ENCODE measurements around the gene CACTIN. TPM values are rescaled to one million over a fixed set of nuclear protein-coding genes. Genes with fewer than 3 reads are reported as not detected.
"Not testable (repeated sequence)": the region's sequence is repeated elsewhere in the genome, so short reads cannot be mapped to it uniquely, and the experiment has no call there.

The CACTIN gene
- total and polyA plus RNA-seq, 2 experiments from 2014 or later: 6.9 to 29.1 TPM

GRCh38 chr19:3589439-3589838 is 37.2 kb downstream of the CACTIN start:
- H3F3A ChIP-seq (ENCODE audit: insufficient read depth): no peaks in the 10 kb centered on the region
- H3K4me2 ChIP-seq (ENCODE audit: unreplicated experiment): no peak overlapping the region
- no peaks in the 10 kb centered on the region for H3K9me3 ChIP-seq (ENCODE audit: low read depth)
- no peak overlapping the region for H3K27ac ChIP-seq
- H3K79me2 ChIP-seq (ENCODE audit: insufficient read depth): no peaks in the 10 kb centered on the region
- H2AFZ ChIP-seq: no peak overlapping the region
- no peaks in the 10 kb centered on the region for H4K20me1 ChIP-seq (ENCODE audit: insufficient read depth)
- H3K27me3 ChIP-seq (replicated peaks; ENCODE audit: insufficient read depth): peaks cover 8% of the 10 kb centered on the region
- TF ChIP-seq EZH2 (IDR thresholded peaks at IDR 0.05; ENCODE audit: insufficient read depth, poor library complexity, severe bottlenecking) (no peak), EZH2phosphoT487 (IDR thresholded peaks at IDR 0.05; ENCODE audit: insufficient read depth, low read depth) (no peak)
- H3K9me2 ChIP-seq (ENCODE audit: insufficient read depth): no peaks in the 10 kb centered on the region
- H3K9ac ChIP-seq: no peak overlapping the region
- no peak for DNase-seq
- no peaks in the 10 kb centered on the region for H3K4me1 ChIP-seq (ENCODE audit: insufficient read depth)
- H3K36me3 ChIP-seq (ENCODE audit: low read depth): no peaks in the 10 kb centered on the region
- in situ Hi-C loops (cut with MboI): no loop called here
- WGBS, 2 experiments (ENCODE audit: low coverage in 1 of 2, low lambda C conversion rate in 2 of 2, missing lambda C conversion rate in 2 of 2): 80 to 84% methylated on average over 10 to 11 of the region's 11 CpGs
- H3K4me3 ChIP-seq: no peak overlapping the region

- H3K9me2 ChIP-seq (ENCODE audit: insufficient read depth): no peaks in the 10 kb centered on the region
- no peaks in the 10 kb centered on the region for H3K9me3 ChIP-seq (ENCODE audit: low read depth)
- no peaks in the 10 kb centered on the region for H3F3A ChIP-seq (ENCODE audit: insufficient read depth)
- WGBS, 2 experiments (ENCODE audit: low coverage in 1 of 2, low lambda C conversion rate in 2 of 2, missing lambda C conversion rate in 2 of 2): 70 to 76% methylated on average over 21 to 31 of the region's 31 CpGs
- H3K4me2 ChIP-seq (ENCODE audit: unreplicated experiment): no peak overlapping the region
- TF ChIP-seq EZH2 (IDR thresholded peaks at IDR 0.05; ENCODE audit: insufficient read depth, poor library complexity, severe bottlenecking): no peak
- TF ChIP-seq EZH2phosphoT487 (IDR thresholded peaks at IDR 0.05; ENCODE audit: insufficient read depth, low read depth): no peak
- no peak for DNase-seq
- no peak overlapping the region for H3K4me3 ChIP-seq
- no peaks in the 10 kb centered on the region for H3K79me2 ChIP-seq (ENCODE audit: insufficient read depth)
- H3K9ac ChIP-seq: no peak overlapping the region
- H3K36me3 ChIP-seq (ENCODE audit: low read depth): no peaks in the 10 kb centered on the region
- no peak overlapping the region for H2AFZ ChIP-seq
- peaks cover 8% of the 10 kb centered on the region for H3K27me3 ChIP-seq (replicated peaks; ENCODE audit: insufficient read depth)
- no peaks in the 10 kb centered on the region for H3K4me1 ChIP-seq (ENCODE audit: insufficient read depth)
- no peaks in the 10 kb centered on the region for H4K20me1 ChIP-seq (ENCODE audit: insufficient read depth)
- in situ Hi-C loops (cut with MboI): no loop called here
- no peak overlapping the region for H3K27ac ChIP-seq
Measured at GRCh38 chr19:3586707-3587346, 39.8 kb downstream of the CACTIN start.

- H3K27ac ChIP-seq: no peak overlapping the region
- no peak overlapping the region for H3K9ac ChIP-seq
Measured at GRCh38 chr19:3586127-3586626, 40.4 kb downstream of the CACTIN start.

GRCh38 chr19:3585301-3586126 is 41.1 kb downstream of the CACTIN start, which contains the start of gene GIPC3:
GIPC3 (plus strand) TSS chr19:3585478; CDS start chr19:3585598, 120 bp downstream.
- H3K9ac ChIP-seq: no peak within 1 kb of the TSS
- peaks cover 4% of the 10 kb centered on the region for H3F3A ChIP-seq (ENCODE audit: insufficient read depth)
- H3K4me1 ChIP-seq (ENCODE audit: insufficient read depth): peaks cover 4% of the 10 kb centered on the region
- WGBS, 2 experiments (ENCODE audit: low coverage in 1 of 2, low lambda C conversion rate in 2 of 2, missing lambda C conversion rate in 2 of 2): 6 to 11% methylated on average over 20 to 53 of the region's 84 CpGs
- no peaks in the 10 kb centered on the region for H3K79me2 ChIP-seq (ENCODE audit: insufficient read depth)
- no peak within 1 kb of the TSS for H3K4me2 ChIP-seq (ENCODE audit: unreplicated experiment)
- no peaks in the 10 kb centered on the region for H3K9me3 ChIP-seq (ENCODE audit: low read depth)
- no peak for TF ChIP-seq EZH2 (IDR thresholded peaks at IDR 0.05; ENCODE audit: insufficient read depth, poor library complexity, severe bottlenecking)
- TF ChIP-seq EZH2phosphoT487 (IDR thresholded peaks at IDR 0.05; ENCODE audit: insufficient read depth, low read depth): no peak
- in situ Hi-C loops (cut with MboI): no loop called here
- H3K27ac ChIP-seq: no peak within 1 kb of the TSS
- peaks cover 8% of the 10 kb centered on the region for H3K27me3 ChIP-seq (replicated peaks; ENCODE audit: insufficient read depth)
- no peaks in the 10 kb centered on the region for H4K20me1 ChIP-seq (ENCODE audit: insufficient read depth)
- no peak within 1 kb of the TSS for H3K4me3 ChIP-seq
- DNase-seq: no peak
- no peaks in the 10 kb centered on the region for H3K36me3 ChIP-seq (ENCODE audit: low read depth)
- H2AFZ ChIP-seq: no peak within 1 kb of the TSS
- H3K9me2 ChIP-seq (ENCODE audit: insufficient read depth): no peaks in the 10 kb centered on the region

More at GRCh38 chr19:3586127-3586626, 40.4 kb downstream of the CACTIN start:
- Histone ChIP-seq H4K20me1 (ENCODE audit: insufficient read depth) (no peaks in the 10 kb centered on the region), H3K27me3 (replicated peaks; ENCODE audit: insufficient read depth) (peaks cover 8% of the 10 kb centered on the region), H3K9me3 (ENCODE audit: low read depth) (no peaks in the 10 kb centered on the region), H3K9me2 (ENCODE audit: insufficient read depth) (no peaks in the 10 kb centered on the region), H3K4me1 (ENCODE audit: insufficient read depth) (no peaks in the 10 kb centered on the region), H3K4me2 (ENCODE audit: unreplicated experiment) (no peak overlapping the region), H2AFZ (no peak overlapping the region), H3F3A (ENCODE audit: insufficient read depth) (no peaks in the 10 kb centered on the region), H3K79me2 (ENCODE audit: insufficient read depth) (no peaks in the 10 kb centered on the region), H3K36me3 (ENCODE audit: low read depth) (no peaks in the 10 kb centered on the region), H3K4me3 (no peak overlapping the region)
- WGBS, 2 experiments (ENCODE audit: low coverage in 1 of 2, low lambda C conversion rate in 2 of 2, missing lambda C conversion rate in 2 of 2): 38 to 39% methylated on average over 14 of the region's 16 CpGs
- TF ChIP-seq EZH2phosphoT487 (IDR thresholded peaks at IDR 0.05; ENCODE audit: insufficient read depth, low read depth): no peak
- TF ChIP-seq EZH2 (IDR thresholded peaks at IDR 0.05; ENCODE audit: insufficient read depth, poor library complexity, severe bottlenecking): peak; percentile 64
- DNase-seq: no peak
- in situ Hi-C loops (cut with MboI): no loop called here

- DNase-seq; H3K79me2 ChIP-seq (ENCODE audit: insufficient read depth); H3K27ac ChIP-seq; in situ Hi-C loops (cut with MboI); H3K9ac ChIP-seq; H3K4me3 ChIP-seq; H3K9me2 ChIP-seq (ENCODE audit: insufficient read depth); H4K20me1 ChIP-seq (ENCODE audit: insufficient read depth); H3K4me2 ChIP-seq (ENCODE audit: unreplicated experiment); H3K27me3 ChIP-seq (replicated peaks; ENCODE audit: insufficient read depth); H2AFZ ChIP-seq; H3K9me3 ChIP-seq (ENCODE audit: low read depth); H3K36me3 ChIP-seq (ENCODE audit: low read depth): not testable (repeated sequence)
- H3F3A ChIP-seq (ENCODE audit: insufficient read depth): peaks cover 16% of the 10 kb centered on the region
- peaks cover 12% of the 10 kb centered on the region for H3K4me1 ChIP-seq (ENCODE audit: insufficient read depth)
- WGBS, 2 experiments (ENCODE audit: low coverage in 1 of 2, low lambda C conversion rate in 2 of 2, missing lambda C conversion rate in 2 of 2): 85 to 89% methylated on average over 15 of the region's 15 CpGs
Measured at GRCh38 chr19:3584036-3584802, 42.4 kb downstream of the CACTIN start.

- H3K4me2 ChIP-seq (ENCODE audit: unreplicated experiment); H3K9me3 ChIP-seq (ENCODE audit: low read depth); H3K36me3 ChIP-seq (ENCODE audit: low read depth); H3K79me2 ChIP-seq (ENCODE audit: insufficient read depth); H4K20me1 ChIP-seq (ENCODE audit: insufficient read depth); H2AFZ ChIP-seq; DNase-seq; H3K9me2 ChIP-seq (ENCODE audit: insufficient read depth); H3K9ac ChIP-seq; in situ Hi-C loops (cut with MboI); H3K27me3 ChIP-seq (replicated peaks; ENCODE audit: insufficient read depth); H3K27ac ChIP-seq; H3K4me3 ChIP-seq: not testable (repeated sequence)
- peaks cover 23% of the 10 kb centered on the region for H3F3A ChIP-seq (ENCODE audit: insufficient read depth)
- H3K4me1 ChIP-seq (ENCODE audit: insufficient read depth): peaks cover 12% of the 10 kb centered on the region
- 73 to 76% methylated on average over 4 of the region's 4 CpGs for WGBS, 2 experiments (ENCODE audit: low coverage in 1 of 2, low lambda C conversion rate in 2 of 2, missing lambda C conversion rate in 2 of 2)
Measured at GRCh38 chr19:3581792-3582191, 44.8 kb downstream of the CACTIN start.

Data from GM23248 (cell line).